ENCODE results near the gene INTS11. TPM values are rescaled to one million over a fixed set of nuclear protein-coding genes. Genes with fewer than 3 reads are reported as not detected.

Gene INTS11
- total RNA-seq, 3 donors from 2014 or later = 68.6 to 125 (median 119) TPM

DNA sequence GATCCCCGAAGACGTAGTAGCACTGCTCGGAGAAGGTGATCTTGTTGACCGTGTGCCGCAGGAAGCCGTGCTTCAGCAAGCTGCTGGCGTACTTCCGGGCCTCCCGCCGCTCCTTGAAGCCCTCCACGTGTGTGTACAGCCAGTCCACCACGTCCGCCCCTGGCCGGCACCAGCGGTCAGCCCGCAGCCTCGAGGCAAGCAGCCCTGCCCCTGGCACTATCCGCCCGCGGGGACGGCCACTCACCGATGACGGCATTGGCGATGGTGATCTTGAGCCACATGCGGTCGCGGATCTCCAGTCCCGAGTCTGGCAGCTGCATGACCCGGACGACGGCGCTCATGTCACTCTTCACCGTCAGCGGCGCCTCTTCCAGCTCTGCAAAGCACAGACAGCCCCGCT is 13.8 kb upstream of the INTS11 start:
- TF ChIP-seq, protein P1, sequence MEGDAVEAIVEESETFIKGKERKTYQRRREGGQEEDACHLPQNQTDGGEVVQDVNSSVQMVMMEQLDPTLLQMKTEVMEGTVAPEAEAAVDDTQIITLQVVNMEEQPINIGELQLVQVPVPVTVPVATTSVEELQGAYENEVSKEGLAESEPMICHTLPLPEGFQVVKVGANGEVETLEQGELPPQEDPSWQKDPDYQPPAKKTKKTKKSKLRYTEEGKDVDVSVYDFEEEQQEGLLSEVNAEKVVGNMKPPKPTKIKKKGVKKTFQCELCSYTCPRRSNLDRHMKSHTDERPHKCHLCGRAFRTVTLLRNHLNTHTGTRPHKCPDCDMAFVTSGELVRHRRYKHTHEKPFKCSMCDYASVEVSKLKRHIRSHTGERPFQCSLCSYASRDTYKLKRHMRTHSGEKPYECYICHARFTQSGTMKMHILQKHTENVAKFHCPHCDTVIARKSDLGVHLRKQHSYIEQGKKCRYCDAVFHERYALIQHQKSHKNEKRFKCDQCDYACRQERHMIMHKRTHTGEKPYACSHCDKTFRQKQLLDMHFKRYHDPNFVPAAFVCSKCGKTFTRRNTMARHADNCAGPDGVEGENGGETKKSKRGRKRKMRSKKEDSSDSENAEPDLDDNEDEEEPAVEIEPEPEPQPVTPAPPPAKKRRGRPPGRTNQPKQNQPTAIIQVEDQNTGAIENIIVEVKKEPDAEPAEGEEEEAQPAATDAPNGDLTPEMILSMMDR (IDR thresholded peaks at IDR 0.05) = no peak
- TF ChIP-seq POLR2AphosphoS5 (IDR thresholded peaks at IDR 0.05) = no peak
- TF ChIP-seq POLR2A (IDR thresholded peaks at IDR 0.05) = no peak
- DNase-seq (ENCODE audit: low spot score in 2 of 2) = no peak
- Histone ChIP-seq H3K27me3 (no peaks in the 10 kb centered on the region), H3K36me3 (no peaks in the 10 kb centered on the region), H3K9me3 (no peaks in the 10 kb centered on the region), H3K4me3 (no peak overlapping the region), H3K27ac (no peak overlapping the region), H3K4me1 (peaks cover 2 to 5% of the 10 kb centered on the region in 2 donors)
- intact Hi-C loops (cut with DNase I; ENCODE audit: low total_unique reads) = no loop called here

DNA sequence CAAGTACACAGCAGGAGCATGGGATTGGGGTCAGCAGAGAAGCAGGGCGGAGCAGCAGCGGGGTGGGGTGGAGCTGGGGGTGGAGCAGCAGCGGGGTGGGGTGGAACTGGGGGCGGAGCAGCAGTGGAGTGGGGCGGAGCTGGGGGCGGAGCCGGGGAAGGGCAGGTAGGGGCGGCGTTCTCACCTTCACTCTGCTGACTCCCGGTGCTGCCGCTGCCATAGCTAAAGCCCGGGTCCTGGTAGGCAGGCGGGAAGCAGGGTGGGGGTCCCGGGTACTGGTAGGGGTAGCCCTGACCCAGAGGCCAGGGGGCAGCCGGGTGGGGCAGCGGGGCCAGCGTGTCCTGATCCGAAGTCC is 13.3 kb upstream of the INTS11 start:
- no peaks in the 10 kb centered on the region for H3K36me3 ChIP-seq
- TF ChIP-seq, protein P1 (IDR thresholded peaks at IDR 0.05) = no peak
- no peak for TF ChIP-seq POLR2AphosphoS5 (IDR thresholded peaks at IDR 0.05)
- no peak for TF ChIP-seq POLR2A (IDR thresholded peaks at IDR 0.05)
- H3K4me1 ChIP-seq = peaks cover 7 to 10% of the 10 kb centered on the region in 2 donors
- H3K4me3 ChIP-seq = no peak overlapping the region
- intact Hi-C loops (cut with DNase I; ENCODE audit: low total_unique reads) = no loop called here
- H3K27me3 ChIP-seq = no peaks in the 10 kb centered on the region
- H3K9me3 ChIP-seq = no peaks in the 10 kb centered on the region
- no peak for DNase-seq (ENCODE audit: low spot score in 2 of 2)
- H3K27ac ChIP-seq = no peak overlapping the region

DNA sequence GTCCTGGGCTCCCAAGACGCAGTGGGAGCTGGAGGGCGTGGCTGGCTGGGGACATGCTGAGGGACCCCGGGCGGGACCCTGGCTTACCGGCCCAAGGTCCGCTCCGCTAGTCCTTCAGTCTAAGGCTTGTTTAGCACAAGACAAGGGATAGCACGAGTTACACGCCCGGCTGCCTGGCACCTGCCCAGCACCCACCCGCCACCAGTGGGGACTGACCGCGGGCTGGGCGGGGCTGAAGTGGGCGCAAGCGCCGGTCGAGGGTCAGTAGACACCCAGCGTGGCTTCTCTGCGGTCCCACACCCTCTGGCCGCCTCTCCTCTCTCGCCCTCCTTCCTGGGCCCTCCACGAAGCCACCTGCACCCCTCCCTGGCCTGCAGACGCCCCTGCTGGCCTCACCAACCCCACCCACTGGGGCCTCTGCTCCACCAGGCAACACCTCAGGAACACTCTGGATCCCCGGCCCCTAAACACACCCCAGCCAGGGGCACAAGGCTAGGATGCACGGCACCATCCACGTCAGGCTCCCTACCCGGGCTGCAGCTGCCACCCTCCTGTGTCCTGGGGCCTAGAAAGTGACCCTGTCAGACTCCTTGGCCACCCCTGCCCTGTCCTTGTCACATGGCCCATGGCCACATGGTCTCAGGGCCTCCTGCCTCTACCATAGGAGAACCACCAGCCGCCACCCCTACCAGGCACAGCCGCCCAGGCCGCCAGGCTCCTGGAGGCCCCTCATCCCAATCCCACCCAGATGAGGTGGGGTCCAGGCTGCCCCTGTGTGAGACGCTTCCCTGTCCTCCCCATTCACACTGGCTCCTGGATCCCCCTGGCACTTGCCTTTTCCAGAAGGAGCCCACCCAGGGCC is 12.7 kb upstream of the INTS11 start:
- Histone ChIP-seq H3K4me3 (no peak overlapping the region), H3K4me1 (peaks cover 12 to 15% of the 10 kb centered on the region in 2 donors), H3K27me3 (no peaks in the 10 kb centered on the region), H3K9me3 (no peaks in the 10 kb centered on the region), H3K36me3 (no peaks in the 10 kb centered on the region), H3K27ac (no peak overlapping the region)
- intact Hi-C loops (cut with DNase I; ENCODE audit: low total_unique reads) = no loop called here
- TF ChIP-seq POLR2AphosphoS5 (IDR thresholded peaks at IDR 0.05) = no peak
- no peak for TF ChIP-seq POLR2A (IDR thresholded peaks at IDR 0.05)
- TF ChIP-seq, protein P1 (IDR thresholded peaks at IDR 0.05) = no peak
- no peak for DNase-seq (ENCODE audit: low spot score in 2 of 2)

DNA sequence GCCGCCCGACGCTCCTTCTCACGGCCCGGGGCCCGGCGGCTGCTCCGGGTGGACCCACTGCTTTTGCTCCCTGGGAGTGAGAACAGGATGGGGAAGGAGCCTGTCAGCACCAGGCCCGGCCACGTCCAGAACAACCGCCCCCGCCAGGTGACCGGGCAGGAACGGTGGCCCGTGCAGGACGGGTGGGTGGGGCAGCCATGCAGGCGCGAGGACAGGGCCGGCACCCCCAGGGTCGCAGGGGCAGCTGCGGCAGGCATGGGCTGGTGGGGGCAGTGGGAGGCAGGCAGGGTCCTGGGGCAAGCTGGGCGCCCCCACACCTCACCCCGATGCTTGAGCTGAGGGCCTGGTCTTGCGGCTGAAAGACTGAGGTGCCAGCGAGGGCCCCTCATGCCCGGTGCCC is 12.0 kb upstream of the INTS11 start:
- Histone ChIP-seq H3K36me3 (no peaks in the 10 kb centered on the region), H3K27me3 (no peaks in the 10 kb centered on the region), H3K9me3 (no peaks in the 10 kb centered on the region), H3K4me1 (peaks cover 13 to 19% of the 10 kb centered on the region in 2 donors), H3K27ac (no peak overlapping the region), H3K4me3 (no peak overlapping the region)
- intact Hi-C loops (cut with DNase I; ENCODE audit: low total_unique reads) = no loop called here
- no peak for DNase-seq (ENCODE audit: low spot score in 2 of 2)
- TF ChIP-seq, protein P1 (IDR thresholded peaks at IDR 0.05) = no peak
- no peak for TF ChIP-seq POLR2AphosphoS5 (IDR thresholded peaks at IDR 0.05)
- TF ChIP-seq POLR2A (IDR thresholded peaks at IDR 0.05) = no peak

DNA sequence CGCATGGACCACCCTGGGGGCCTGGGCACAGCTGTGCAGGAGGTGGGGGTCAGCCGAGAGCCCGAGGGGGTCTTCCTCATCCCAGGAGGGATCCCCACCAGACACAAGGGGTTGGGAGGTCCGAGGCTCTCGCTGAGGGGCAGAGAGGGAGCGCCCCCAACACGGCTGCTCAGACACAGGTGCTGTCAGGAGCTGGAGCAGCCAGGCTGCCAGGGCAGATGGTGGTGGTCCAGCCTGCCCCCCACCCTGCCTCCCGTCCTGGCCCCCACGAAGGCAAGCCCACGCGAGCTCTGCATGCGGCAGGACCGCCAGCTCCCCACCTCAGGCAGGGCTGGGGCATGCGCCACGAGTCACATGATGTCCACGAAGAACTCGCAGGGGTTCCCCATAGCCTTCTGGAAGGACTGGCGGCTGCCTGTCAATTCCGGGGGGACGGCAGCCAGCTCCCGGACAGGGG is 11.4 kb upstream of the INTS11 start:
- Histone ChIP-seq H3K9me3 (no peaks in the 10 kb centered on the region), H3K27me3 (no peaks in the 10 kb centered on the region), H3K4me3 (no peak overlapping the region), H3K27ac (no peak overlapping the region), H3K4me1 (peaks cover 13 to 19% of the 10 kb centered on the region in 2 donors), H3K36me3 (no peaks in the 10 kb centered on the region)
- TF ChIP-seq POLR2AphosphoS5 (IDR thresholded peaks at IDR 0.05) (no peak), POLR2A (IDR thresholded peaks at IDR 0.05) (no peak)
- intact Hi-C loops (cut with DNase I; ENCODE audit: low total_unique reads) = no loop called here
- no peak for DNase-seq (ENCODE audit: low spot score in 2 of 2)

Data from breast epithelium (tissue), 4 donors.